ENCODE results near the gene KIF14.

The KIF14 gene

GRCh38 chr1:200660719-200661118 is 40.2 kb upstream of the KIF14 start:
- H3K4me3 ChIP-seq (ENCODE audit: low read depth, low read length) = no peak overlapping the region
- no peak for TF ChIP-seq CTCF (IDR thresholded peaks at IDR 0.05; ENCODE audit: insufficient read depth, low read depth, low read length, missing control alignments)
- DNase-seq (ENCODE audit: low read depth) = no peak

- TF ChIP-seq CTCF (IDR thresholded peaks at IDR 0.05; ENCODE audit: insufficient read depth, low read depth, low read length, missing control alignments) = no peak
- no peak overlapping the region for H3K4me3 ChIP-seq (ENCODE audit: low read depth, low read length)
These were observed 38.7 kb upstream of the KIF14 start for GRCh38 chr1:200659269-200659668.

GRCh38 chr1:200658037-200658818 is 37.7 kb upstream of the KIF14 start:
- DNase-seq (ENCODE audit: low read depth) = no peak
- TF ChIP-seq CTCF (IDR thresholded peaks at IDR 0.05; ENCODE audit: insufficient read depth, low read depth, low read length, missing control alignments) = no peak
- no peak overlapping the region for H3K4me3 ChIP-seq (ENCODE audit: low read depth, low read length)

More at GRCh38 chr1:200659269-200659668, 38.7 kb upstream of the KIF14 start:
- no peak for DNase-seq (ENCODE audit: low read depth)

GRCh38 chr1:200654660-200655059 is 34.1 kb upstream of the KIF14 start:
- peak overlapping the region; percentile 13; the same call in 1 of the 2 replicates for H3K4me3 ChIP-seq (ENCODE audit: low read depth, low read length)
- no peak for TF ChIP-seq CTCF (IDR thresholded peaks at IDR 0.05; ENCODE audit: insufficient read depth, low read depth, low read length, missing control alignments)
- DNase-seq (ENCODE audit: low read depth) = peak; percentile 76

- H3K4me3 ChIP-seq (ENCODE audit: low read depth, low read length) = peak overlapping the region; percentile 21
- TF ChIP-seq CTCF (IDR thresholded peaks at IDR 0.05; ENCODE audit: insufficient read depth, low read depth, low read length, missing control alignments) = no peak
- peak; percentile 70 for DNase-seq (ENCODE audit: low read depth)
These were observed 32.5 kb upstream of the KIF14 start for GRCh38 chr1:200653022-200653462.

- TF ChIP-seq CTCF (IDR thresholded peaks at IDR 0.05; ENCODE audit: insufficient read depth, low read depth, low read length, missing control alignments) = no peak
- H3K4me3 ChIP-seq (ENCODE audit: low read depth, low read length) = no peak overlapping the region
- no peak for DNase-seq (ENCODE audit: low read depth)
These were observed 31.8 kb upstream of the KIF14 start for GRCh38 chr1:200652378-200652777.
